Suprapubic skin (tissue), 4 donors: ENCODE results near the gene UBE2L3. TPM values are rescaled to one million over a fixed set of nuclear protein-coding genes. Genes with fewer than 3 reads are reported as not detected.

ENCODE experiments used
- DNase-seq, 2 donors: peaks; one replicate each; pipeline ENCODE4 v3.0.0-alpha.2; 2019; ENCODE audit warnings: low spot score in 2 of 2
- H3K27ac ChIP-seq: fragments of 200-600 bp; sonication (generic); one replicate; pipeline ENCODE4 v1.5.1; 2019
- H3K27me3 ChIP-seq: fragments of 200-600 bp; sonication (generic); one replicate; pipeline ENCODE4 v1.5.1; 2019
- H3K36me3 ChIP-seq: fragments of 200-600 bp; sonication (generic); one replicate; pipeline ENCODE4 v1.5.1; 2019
- H3K4me1 ChIP-seq: fragments of 200-600 bp; sonication (generic); one replicate; pipeline ENCODE4 v1.5.1; 2019
- H3K4me3 ChIP-seq: fragments of 200-600 bp; sonication (generic); one replicate; pipeline ENCODE4 v1.5.1; 2019; ENCODE audit warnings: mild to moderate bottlenecking
- H3K9me3 ChIP-seq: fragments of 200-600 bp; sonication (generic); one replicate; pipeline ENCODE4 v1.5.1; 2019
- CTCF ChIP-seq, 2 donors: fragments of 200-600 bp in 1 of 2; fragments of 450-650 bp in 1 of 2; sonication (generic) in 1 of 2; IDR thresholded peaks; one replicate each; pipeline ENCODE4 v1.5.1; 2016 to 2019; ENCODE audit warnings: antibody characterized with exemption in 2 of 2, mild to moderate bottlenecking in 1 of 2, moderate library complexity in 1 of 2
- EP300 ChIP-seq: sonication (generic); formaldehyde crosslinking; IDR thresholded peaks from one replicate; pipeline ENCODE4 v1.6.1; 2017; ENCODE audit warnings: antibody characterized with exemption
- POLR2A ChIP-seq, 2 donors: fragments of 450-650 bp; IDR thresholded peaks; one replicate each; pipeline ENCODE4 v1.6.1; 2017; ENCODE audit warnings: antibody characterized with exemption in 2 of 2, mild to moderate bottlenecking in 2 of 2, moderate library complexity in 2 of 2
- POLR2AphosphoS5 ChIP-seq, 3 donors: sonication (generic); formaldehyde crosslinking; IDR thresholded peaks; one replicate each; pipeline ENCODE4 v1.6.1; 2017; ENCODE audit warnings: antibody characterized with exemption in 3 of 3
- WGBS: methylation state at CpG from one replicate; pipeline ENCODE4 v1.1.5; 2018; 5-methylcytosine and 5-hydroxymethylcytosine counted together
- total RNA-seq, 4 donors: library from RNA; depleted of rRNA; stranded (reverse); fragments of >200 nt; gene quantifications; one replicate each; pipeline ENCODE4 v1.1.0, GENCODE V29; 2016

Gene UBE2L3
- total RNA-seq, 4 donors from 2014 or later, result 28.6 to 52.2 (median 48.1) TPM

GRCh38 chr22:21650280-21650679 is 82.8 kb downstream of the UBE2L3 start:
- no peak overlapping the region for H3K27ac ChIP-seq
- no peak overlapping the region for H3K4me3 ChIP-seq
- WGBS, result 93% methylated on average over 7 of the region's 7 CpGs
- no peaks in the 10 kb centered on the region for H3K27me3 ChIP-seq
- H3K36me3 ChIP-seq, result peaks cover 1% of the 10 kb centered on the region
- no peaks in the 10 kb centered on the region for H3K9me3 ChIP-seq
- peaks cover 21% of the 10 kb centered on the region for H3K4me1 ChIP-seq
- TF ChIP-seq EP300 (no peak), POLR2AphosphoS5 (IDR thresholded peaks at IDR 0.05) (no peak), CTCF (IDR thresholded peaks at IDR 0.05) (no peak), POLR2A (IDR thresholded peaks at IDR 0.05) (no peak)
- DNase-seq, result no peak

GRCh38 chr22:21650823-21651520 is 83.5 kb downstream of the UBE2L3 start:
- DNase-seq, result no peak
- TF ChIP-seq EP300, result no peak
- TF ChIP-seq POLR2AphosphoS5 (IDR thresholded peaks at IDR 0.05), result no peak
- TF ChIP-seq CTCF (IDR thresholded peaks at IDR 0.05), result no peak
- no peak for TF ChIP-seq POLR2A (IDR thresholded peaks at IDR 0.05)
- H3K27me3 ChIP-seq, result no peaks in the 10 kb centered on the region
- H3K9me3 ChIP-seq, result no peaks in the 10 kb centered on the region
- H3K27ac ChIP-seq, result no peak overlapping the region
- H3K36me3 ChIP-seq, result no peaks in the 10 kb centered on the region
- WGBS, result 17% methylated on average over 6 of the region's 6 CpGs
- H3K4me3 ChIP-seq, result peak overlapping the region; percentile 57
- H3K4me1 ChIP-seq, result peaks cover 21% of the 10 kb centered on the region

- H3K4me1 ChIP-seq, result peaks cover 22% of the 10 kb centered on the region
- H3K4me3 ChIP-seq, result peak overlapping the region; percentile 57
- WGBS, result under 1% methylated on average over 24 of the region's 29 CpGs
- H3K27ac ChIP-seq, result no peak overlapping the region
- TF ChIP-seq CTCF (IDR thresholded peaks at IDR 0.05) (no peak), POLR2A (IDR thresholded peaks at IDR 0.05) (no peak), EP300 (no peak), POLR2AphosphoS5 (IDR thresholded peaks at IDR 0.05) (no peak)
- H3K36me3 ChIP-seq, result no peaks in the 10 kb centered on the region
- no peaks in the 10 kb centered on the region for H3K9me3 ChIP-seq
- no peaks in the 10 kb centered on the region for H3K27me3 ChIP-seq
- no peak for DNase-seq
These were observed 84.1 kb downstream of the UBE2L3 start for GRCh38 chr22:21651521-21652009.

- no peak overlapping the region for H3K27ac ChIP-seq
- DNase-seq, result peak; percentile 91 to 95
These were observed 84.6 kb downstream of the UBE2L3 start for GRCh38 chr22:21652010-21652546.

More at GRCh38 chr22:21652010-21652546, 84.6 kb downstream of the UBE2L3 start:
- Histone ChIP-seq H3K4me3 (peak overlapping the region; percentile 57), H3K9me3 (no peaks in the 10 kb centered on the region), H3K27me3 (peaks cover under 1% of the 10 kb centered on the region), H3K4me1 (peaks cover 27% of the 10 kb centered on the region), H3K36me3 (no peaks in the 10 kb centered on the region)
- no peak for TF ChIP-seq POLR2AphosphoS5 (IDR thresholded peaks at IDR 0.05)
- no peak for TF ChIP-seq CTCF (IDR thresholded peaks at IDR 0.05)
- TF ChIP-seq EP300, result no peak
- no peak for TF ChIP-seq POLR2A (IDR thresholded peaks at IDR 0.05)
- WGBS, result under 1% methylated on average over 35 of the region's 44 CpGs
